ENCODE results near the gene TGFBR2. TPM values are rescaled to one million over a fixed set of nuclear protein-coding genes. Genes with fewer than 3 reads are reported as not detected.
A peak's percentile ranks its signal among the peaks of the same experiment; 100 is the strongest.

Gene TGFBR2
- total RNA-seq, 2 donors from 2014 or later = 6.0 to 9.6 TPM

- Mint-ChIP-seq H3K4me1 (peaks cover 20% of the 10 kb centered on the region), H3K27ac (no peak overlapping the region), H3K36me3 (ENCODE audit: low read depth) (peaks cover 29% of the 10 kb centered on the region), H3K27me3 (ENCODE audit: insufficient read depth) (no peaks in the 10 kb centered on the region), H3K9me3 (no peaks in the 10 kb centered on the region), H3K4me3 (no peak overlapping the region)
- H3K27ac ChIP-seq (ENCODE audit: low read depth, low read length) = no peak overlapping the region
- no peak overlapping the region for H3K9ac ChIP-seq (ENCODE audit: extremely low read depth, low read length, poor library complexity, severe bottlenecking)
- H3K9me3 ChIP-seq (ENCODE audit: control insufficient read depth, low read length) = no peaks in the 10 kb centered on the region
- DNase-seq = no peak
- H3K4me3 ChIP-seq (ENCODE audit: low read length) = no peak overlapping the region
- WGBS, 2 experiments (ENCODE audit: insufficient coverage in 1 of 2, insufficient read length in 1 of 2) = 79 to 86% methylated on average over 5 to 7 of the region's 7 CpGs
- no peaks in the 10 kb centered on the region for H3K27me3 ChIP-seq (ENCODE audit: control insufficient read depth, insufficient read depth, low read length, poor library complexity, severe bottlenecking)
- no peak for TF ChIP-seq CTCF (conservative IDR thresholded peaks at IDR 0.05)
- peaks cover 23% of the 10 kb centered on the region for H3K36me3 ChIP-seq (ENCODE audit: control insufficient read depth, insufficient read depth, low read length)
- H3K4me1 ChIP-seq (ENCODE audit: control insufficient read depth, insufficient read depth, low read length) = no peaks in the 10 kb centered on the region
Measured at GRCh38 chr3:30641416-30642251, 35.2 kb downstream of the TGFBR2 start.

GRCh38 chr3:30642849-30643361 is 36.5 kb downstream of the TGFBR2 start:
- Histone ChIP-seq H3K27ac (ENCODE audit: low read depth, low read length) (no peak overlapping the region), H3K27me3 (ENCODE audit: control insufficient read depth, insufficient read depth, low read length, poor library complexity, severe bottlenecking) (no peaks in the 10 kb centered on the region), H3K9ac (ENCODE audit: extremely low read depth, low read length, poor library complexity, severe bottlenecking) (no peak overlapping the region), H3K9me3 (ENCODE audit: control insufficient read depth, low read length) (no peaks in the 10 kb centered on the region), H3K36me3 (ENCODE audit: control insufficient read depth, insufficient read depth, low read length) (peaks cover 30% of the 10 kb centered on the region), H3K4me1 (ENCODE audit: control insufficient read depth, insufficient read depth, low read length) (no peaks in the 10 kb centered on the region), H3K4me3 (ENCODE audit: low read length) (no peak overlapping the region)
- Mint-ChIP-seq H3K4me3 (no peak overlapping the region), H3K27me3 (ENCODE audit: insufficient read depth) (no peaks in the 10 kb centered on the region), H3K9me3 (no peaks in the 10 kb centered on the region), H3K36me3 (ENCODE audit: low read depth) (peaks cover 33% of the 10 kb centered on the region), H3K4me1 (peaks cover 19% of the 10 kb centered on the region), H3K27ac (no peak overlapping the region)
- DNase-seq = no peak
- WGBS, 2 experiments (ENCODE audit: insufficient coverage in 1 of 2, insufficient read length in 1 of 2) = 50 to 80% methylated on average over 2 to 3 of the region's 4 CpGs
- no peak for TF ChIP-seq CTCF (conservative IDR thresholded peaks at IDR 0.05)

GRCh38 chr3:30643763-30644462 is 37.5 kb downstream of the TGFBR2 start:
- Mint-ChIP-seq H3K4me1 (peaks cover 23% of the 10 kb centered on the region), H3K36me3 (ENCODE audit: low read depth) (peaks cover 41% of the 10 kb centered on the region), H3K4me3 (no peak overlapping the region), H3K27me3 (ENCODE audit: insufficient read depth) (no peaks in the 10 kb centered on the region), H3K27ac (no peak overlapping the region), H3K9me3 (no peaks in the 10 kb centered on the region)
- H3K4me3 ChIP-seq (ENCODE audit: low read length) = no peak overlapping the region
- DNase-seq = no peak
- no peaks in the 10 kb centered on the region for H3K9me3 ChIP-seq (ENCODE audit: control insufficient read depth, low read length)
- no peak overlapping the region for H3K27ac ChIP-seq (ENCODE audit: low read depth, low read length)
- H3K9ac ChIP-seq (ENCODE audit: extremely low read depth, low read length, poor library complexity, severe bottlenecking) = no peak overlapping the region
- TF ChIP-seq CTCF (conservative IDR thresholded peaks at IDR 0.05) = peak; percentile 26
- H3K4me1 ChIP-seq (ENCODE audit: control insufficient read depth, insufficient read depth, low read length) = no peaks in the 10 kb centered on the region
- H3K27me3 ChIP-seq (ENCODE audit: control insufficient read depth, insufficient read depth, low read length, poor library complexity, severe bottlenecking) = no peaks in the 10 kb centered on the region
- peaks cover 35% of the 10 kb centered on the region for H3K36me3 ChIP-seq (ENCODE audit: control insufficient read depth, insufficient read depth, low read length)
- 93 to 97% methylated on average over 4 to 7 of the region's 7 CpGs for WGBS, 2 experiments (ENCODE audit: insufficient coverage in 1 of 2, insufficient read length in 1 of 2)

Measured in endodermal cell (in vitro differentiated cells).